ENCODE results near the gene MGAT4A. TPM values are rescaled to one million over a fixed set of nuclear protein-coding genes. Genes with fewer than 3 reads are reported as not detected.

Gene MGAT4A
- total and polyA plus RNA-seq, 9 of the 15 experiments (the other 6 are each of a cell fraction or from before 2014, with no cell fraction given): 0.03 to 0.53 (median 0.18) TPM; not detected in 2

DNA sequence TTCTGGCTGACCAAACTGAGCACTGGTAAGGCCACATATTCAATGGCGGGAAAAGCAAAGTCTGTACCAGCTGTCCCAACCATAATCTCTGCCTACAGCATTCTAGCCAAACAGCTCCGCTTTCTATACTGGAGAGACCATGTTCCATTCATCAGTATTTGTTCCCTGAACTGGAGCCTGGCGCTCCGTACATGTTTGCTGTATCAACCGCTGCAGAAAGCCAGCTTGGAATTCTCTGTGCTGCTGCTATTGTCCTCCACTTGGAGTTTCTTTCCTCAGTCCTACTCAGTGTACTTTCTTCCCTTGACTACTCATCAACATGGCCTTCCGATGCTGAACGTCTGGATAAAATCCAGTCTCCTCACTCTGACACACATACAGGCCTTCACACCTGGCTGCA, 124.5 kb downstream of the MGAT4A start:
- CTCF ChIA-PET (ENCODE audit: low intra/inter-chr PET ratio): no interaction called here
- FAIRE-seq (no peak), ATAC-seq (no peak), DNase-seq (ENCODE audit: extremely low read depth in 1 of 4, low spot score in 3 of 4) (no peak)
- peaks cover 64% of the 10 kb centered on the region for H3K79me2 ChIP-seq (ENCODE audit: control insufficient read depth, insufficient read depth, low read length)
- no peak for TF ChIP-seq PHF20 (IDR thresholded peaks at IDR 0.05; ENCODE audit: partially characterized antibody)
- no peak for TF ChIP-seq ZNF77 (CRISPR knock-in tag; IDR thresholded peaks at IDR 0.05)
- TF ChIP-seq, protein P1, sequence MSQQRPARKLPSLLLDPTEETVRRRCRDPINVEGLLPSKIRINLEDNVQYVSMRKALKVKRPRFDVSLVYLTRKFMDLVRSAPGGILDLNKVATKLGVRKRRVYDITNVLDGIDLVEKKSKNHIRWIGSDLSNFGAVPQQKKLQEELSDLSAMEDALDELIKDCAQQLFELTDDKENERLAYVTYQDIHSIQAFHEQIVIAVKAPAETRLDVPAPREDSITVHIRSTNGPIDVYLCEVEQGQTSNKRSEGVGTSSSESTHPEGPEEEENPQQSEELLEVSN (IDR thresholded peaks at IDR 0.05; ENCODE audit: borderline replicate concordance in 1 of 2, extremely low read depth in 1 of 2, insufficient read depth in 1 of 2, insufficient read length in 1 of 2, low read depth in 1 of 2, low read length in 1 of 2, poor library complexity in 1 of 2, severe bottlenecking in 1 of 2): no peak
- no peak for TF ChIP-seq RNF2 (IDR thresholded peaks at IDR 0.05)
- TF ChIP-seq L3MBTL2 (IDR thresholded peaks at IDR 0.05): no peak
- TF ChIP-seq ZNF445 (CRISPR knock-in tag; IDR thresholded peaks at IDR 0.05; ENCODE audit: low read depth): no peak
- no peak for TF ChIP-seq PRMT5 (CRISPR knock-in tag; IDR thresholded peaks at IDR 0.05)
- no peak for TF ChIP-seq MIER1 (IDR thresholded peaks at IDR 0.05; ENCODE audit: low read depth)
- TF ChIP-seq ZNF316 (IDR thresholded peaks at IDR 0.05): no peak
- TF ChIP-seq ZNF707 (CRISPR knock-in tag; conservative IDR thresholded peaks at IDR 0.05): no peak
- TF ChIP-seq ZNF140 (CRISPR knock-in tag; IDR thresholded peaks at IDR 0.05): no peak
- TF ChIP-seq SP1 (CRISPR knock-in tag; IDR thresholded peaks at IDR 0.05): no peak
- TF ChIP-seq SMARCA4 (IDR thresholded peaks at IDR 0.05): no peak
- TF ChIP-seq PRPF4 (IDR thresholded peaks at IDR 0.05; ENCODE audit: insufficient read depth, low read depth, low read length, poor library complexity, severe bottlenecking): no peak
- TF ChIP-seq, protein P2, sequence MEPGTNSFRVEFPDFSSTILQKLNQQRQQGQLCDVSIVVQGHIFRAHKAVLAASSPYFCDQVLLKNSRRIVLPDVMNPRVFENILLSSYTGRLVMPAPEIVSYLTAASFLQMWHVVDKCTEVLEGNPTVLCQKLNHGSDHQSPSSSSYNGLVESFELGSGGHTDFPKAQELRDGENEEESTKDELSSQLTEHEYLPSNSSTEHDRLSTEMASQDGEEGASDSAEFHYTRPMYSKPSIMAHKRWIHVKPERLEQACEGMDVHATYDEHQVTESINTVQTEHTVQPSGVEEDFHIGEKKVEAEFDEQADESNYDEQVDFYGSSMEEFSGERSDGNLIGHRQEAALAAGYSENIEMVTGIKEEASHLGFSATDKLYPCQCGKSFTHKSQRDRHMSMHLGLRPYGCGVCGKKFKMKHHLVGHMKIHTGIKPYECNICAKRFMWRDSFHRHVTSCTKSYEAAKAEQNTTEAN (CRISPR knock-in tag; IDR thresholded peaks at IDR 0.05): no peak
- TF ChIP-seq, protein P3, sequence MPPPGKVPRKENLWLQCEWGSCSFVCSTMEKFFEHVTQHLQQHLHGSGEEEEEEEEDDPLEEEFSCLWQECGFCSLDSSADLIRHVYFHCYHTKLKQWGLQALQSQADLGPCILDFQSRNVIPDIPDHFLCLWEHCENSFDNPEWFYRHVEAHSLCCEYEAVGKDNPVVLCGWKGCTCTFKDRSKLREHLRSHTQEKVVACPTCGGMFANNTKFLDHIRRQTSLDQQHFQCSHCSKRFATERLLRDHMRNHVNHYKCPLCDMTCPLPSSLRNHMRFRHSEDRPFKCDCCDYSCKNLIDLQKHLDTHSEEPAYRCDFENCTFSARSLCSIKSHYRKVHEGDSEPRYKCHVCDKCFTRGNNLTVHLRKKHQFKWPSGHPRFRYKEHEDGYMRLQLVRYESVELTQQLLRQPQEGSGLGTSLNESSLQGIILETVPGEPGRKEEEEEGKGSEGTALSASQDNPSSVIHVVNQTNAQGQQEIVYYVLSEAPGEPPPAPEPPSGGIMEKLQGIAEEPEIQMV (tag; conservative IDR thresholded peaks at IDR 0.05; ENCODE audit: low read depth): no peak
- in situ Hi-C loops (cut with MboI): no loop called here
- H3K27ac ChIP-seq (ENCODE audit: extremely low read depth, low read depth, low read length): no peak overlapping the region
- BruUV-seq (replicated peaks): no TSS peak
- peaks cover 60% of the 10 kb centered on the region for H3K36me3 ChIP-seq (ENCODE audit: control insufficient read depth, insufficient read depth, low read length)
- H4K20me1 ChIP-seq (replicated peaks; ENCODE audit: control insufficient read depth, insufficient read depth, low read length): no peaks in the 10 kb centered on the region; the same call in 1 of the 2 replicates
- intact Hi-C loops (cut with micrococcal nuclease): no loop called here
- WGBS (ENCODE audit: insufficient coverage, low coverage, missing lambda C conversion rate): 86% methylated on average over 6 of the region's 7 CpGs
- H3K4me2 ChIP-seq (ENCODE audit: insufficient read depth, low read length): no peak overlapping the region; the same call in 1 of the 2 replicates
- no peaks in the 10 kb centered on the region for H3K27me3 ChIP-seq (ENCODE audit: control insufficient read depth in 2 of 2, insufficient read depth in 2 of 2, low read length in 2 of 2)
- H3K9ac ChIP-seq (ENCODE audit: insufficient read depth in 1 of 2, low read depth in 2 of 2, low read length in 2 of 2): 0 out of 4 replicates have a peak overlapping the region, but pooled peaks of 1 of the 2 experiments have one; percentile 61
- no peak overlapping the region for H3K4me3 ChIP-seq
- peaks cover 5% of the 10 kb centered on the region for H3K9me1 ChIP-seq (ENCODE audit: control insufficient read depth, insufficient read depth, low read length)
- H3K4me1 ChIP-seq (replicated peaks in 1 of 2; ENCODE audit: control insufficient read depth in 2 of 2, insufficient read depth in 2 of 2, low read length in 2 of 2): peaks cover 17 to 28% of the 10 kb centered on the region in 2 experiments
- POLR2A ChIA-PET: interaction anchor here (1.2 to 1.4 kb wide), 3 partner anchors 10 to 46 kb away, joined by 3 read pairs; no protein-coding TSS in a partner anchor
- no peak overlapping the region for H2AFZ ChIP-seq (ENCODE audit: low read depth, low read length)
- no peaks in the 10 kb centered on the region for H3K9me3 ChIP-seq (replicated peaks; ENCODE audit: control insufficient read depth, insufficient read depth, low read depth, low read length)

Data from K562 (cell line).